A549 (cell line): ENCODE data around the gene MAP6. TPM values are rescaled to one million over a fixed set of nuclear protein-coding genes. Genes with fewer than 3 reads are reported as not detected.

ENCODE experiments used
- ATAC-seq, 2 experiments: fragments of 200-7000 bp in 1 of 2; fragments of >200 bp in 1 of 2; cut with Nextera tagmentation in 1 of 2; cut with Tn5 transposase in 1 of 2; 3 replicates each; pipeline versions ENCODE4 v1.8.0 to v1.9.1; 2018 to 2020; ENCODE audit warnings: mild to moderate bottlenecking in 1 of 2, moderate library complexity in 1 of 2
- CTCF ChIA-PET: fragments of 300-600 bp; sonication (Branson Sonifier 250); formaldehyde crosslinking; extraction: SDS; loops from one replicate; lab custom pipeline; 2021; ENCODE audit warnings: antibody characterized with exemption, inconsistent platforms; lab: Yijun Ruan, JAX
- POLR2A ChIA-PET: fragments of 350-600 bp; formaldehyde crosslinking; extraction: SDS; loops from one replicate; lab custom pipeline; 2021; ENCODE audit warnings: antibody characterized with exemption, inconsistent platforms; lab: Yijun Ruan, JAX
- DNase-seq, 2 experiments: peaks; one replicate each; pipeline versions ENCODE4 v3.0.0 to v3.0.0-alpha.2; 2011 to 2016; ENCODE audit warnings: low read depth in 1 of 2, low spot score in 1 of 2
- FAIRE-seq: peaks from 2 replicates; lab custom pipeline; 2011; peaks lifted over from hg19 to GRCh38; lab: Jason Lieb, UNC
- H3K27ac ChIP-seq, 2 experiments: fragments of >200 bp; sonication (Bioruptor Twin); formaldehyde crosslinking; 3 replicates each; pipeline ENCODE4 v1.5.1; 2016 to 2017
- H3K4me1 ChIP-seq: fragments of >200 bp; sonication (Bioruptor Twin); formaldehyde crosslinking; 3 replicates; pipeline ENCODE4 v1.6.1; 2016
- H3K4me2 ChIP-seq: fragments of >200 bp; sonication (Bioruptor Twin); formaldehyde crosslinking; 3 replicates; pipeline ENCODE4 v1.6.1; 2016
- H3K4me3 ChIP-seq: fragments of >200 bp; sonication (Bioruptor Twin); formaldehyde crosslinking; 3 replicates; pipeline ENCODE4 v1.5.1; 2016
- H3K9me3 ChIP-seq: fragments of >200 bp; sonication (Bioruptor Twin); formaldehyde crosslinking; 3 replicates; pipeline ENCODE4 v1.6.1; 2016
- CBX8 ChIP-seq: fragments of 200-600 bp; sonication (generic); IDR thresholded peaks from 2 replicates; pipeline ENCODE4 v1.6.1; 2016
- CEBPB ChIP-seq, 2 experiments: fragments of >200 bp in 1 of 2; sonication (Bioruptor Twin) in 1 of 2; formaldehyde crosslinking in 1 of 2; IDR thresholded peaks; 2 replicates each; pipeline ENCODE4 v1.6.1; 2012 to 2016
- CTCF ChIP-seq: fragments of >200 bp; sonication (Bioruptor Twin); formaldehyde crosslinking; IDR thresholded peaks from 3 replicates; pipeline ENCODE4 v1.5.1; 2016
- EHMT2 ChIP-seq: fragments of 200-600 bp; sonication (generic); IDR thresholded peaks from 2 replicates; pipeline ENCODE4 v1.6.1; 2016; ENCODE audit warnings: antibody characterized with exemption, low read depth, mild to moderate bottlenecking, moderate library complexity
- EP300 ChIP-seq, 2 experiments: fragments of >200 bp; sonication (Bioruptor Twin); formaldehyde crosslinking; IDR thresholded peaks; 2 replicates in 1 of 2; 3 replicates in 1 of 2; pipeline ENCODE4 v1.6.1; 2016 to 2017
- ESRRA ChIP-seq: fragments of 150-350 bp; IDR thresholded peaks from 2 replicates; pipeline ENCODE4 v1.6.1; 2014; ENCODE audit warnings: mild to moderate bottlenecking, low read length, borderline replicate concordance
- FOXS1 ChIP-seq: fragments of 250-450 bp; sonication (Bioruptor Pico); IDR thresholded peaks from 2 replicates; pipeline ENCODE4 v1.5.0; 2020; ENCODE audit warnings: mild to moderate bottlenecking, moderate library complexity
- HDAC2 ChIP-seq: fragments of 200-600 bp; sonication (generic); IDR thresholded peaks from 2 replicates; pipeline ENCODE4 v1.6.1; 2016
- HES2 ChIP-seq: fragments of >200 bp; sonication (Bioruptor Twin); formaldehyde crosslinking; IDR thresholded peaks from 2 replicates; pipeline ENCODE4 v1.6.1; 2016
- HOXB5 ChIP-seq: fragments of 250-450 bp; sonication (Bioruptor Pico); IDR thresholded peaks from 2 replicates; pipeline ENCODE4 v1.5.0; 2020; ENCODE audit warnings: mild to moderate bottlenecking, moderate library complexity
- JUN ChIP-seq, 2 experiments: fragments of >200 bp; sonication (Bioruptor Twin); formaldehyde crosslinking; IDR thresholded peaks; 2 replicates in 1 of 2; 3 replicates in 1 of 2; pipeline ENCODE4 v1.6.1; 2016 to 2017
- JUNB ChIP-seq: fragments of >200 bp; sonication (Bioruptor Twin); formaldehyde crosslinking; IDR thresholded peaks from 2 replicates; pipeline ENCODE4 v1.6.1; 2016
- KDM1A ChIP-seq: fragments of 200-600 bp; sonication (generic); IDR thresholded peaks from 2 replicates; pipeline ENCODE4 v1.6.1; 2016; ENCODE audit warnings: low read depth, mild to moderate bottlenecking
- KDM5A ChIP-seq: fragments of 200-600 bp; sonication (generic); IDR thresholded peaks from 2 replicates; pipeline ENCODE4 v1.6.1; 2016; ENCODE audit warnings: antibody characterized with exemption, mild to moderate bottlenecking
- MAFK ChIP-seq: fragments of 450-650 bp; IDR thresholded peaks from 2 replicates; pipeline ENCODE4 v1.6.1; 2014; ENCODE audit not compliant: partially characterized antibody
- MYC ChIP-seq: IDR thresholded peaks from 2 replicates; pipeline ENCODE4 v1.6.1; 2012; ENCODE audit warnings: mild to moderate bottlenecking, inconsistent platforms, low read length, improper control_type of control experiment, borderline replicate concordance
- NFE2L2 ChIP-seq: fragments of 150-350 bp; conservative IDR thresholded peaks from 2 replicates; pipeline ENCODE4 v1.6.1; 2014; ENCODE audit warnings: low read length
- POLR2A ChIP-seq: IDR thresholded peaks from 2 replicates; pipeline ENCODE4 v1.6.1; 2012; ENCODE audit warnings: mild to moderate bottlenecking, low read length
- RAD21 ChIP-seq, 2 experiments: fragments of >200 bp in 1 of 2; sonication (Bioruptor Twin) in 1 of 2; formaldehyde crosslinking in 1 of 2; IDR thresholded peaks in 1 of 2; conservative IDR thresholded peaks in 1 of 2; 2 replicates in 1 of 2; 3 replicates in 1 of 2; pipeline ENCODE4 v1.6.1; 2012 to 2018; ENCODE audit warnings: inconsistent platforms in 1 of 2
- RCOR1 ChIP-seq: fragments of 150-350 bp; IDR thresholded peaks from 2 replicates; pipeline ENCODE4 v1.6.1; 2014; ENCODE audit warnings: antibody characterized with exemption, low read length, low read depth
- RFX5 ChIP-seq: fragments of 450-650 bp; IDR thresholded peaks from 2 replicates; pipeline ENCODE4 v1.7.1; 2014; ENCODE audit warnings: antibody characterized with exemption, mild to moderate bottlenecking, moderate library complexity
- TP53 ChIP-seq: fragments of 250-450 bp; sonication (Bioruptor Pico); IDR thresholded peaks from 2 replicates; pipeline ENCODE4 v1.5.0; 2021; ENCODE audit warnings: mild to moderate bottlenecking, moderate library complexity
- ZFP36 ChIP-seq: fragments of 450-650 bp; IDR thresholded peaks from 2 replicates; pipeline ENCODE4 v1.6.1; 2014; ENCODE audit warnings: borderline replicate concordance; ENCODE audit not compliant: partially characterized antibody
- WGBS: methylation state at CpG from one replicate; pipeline ENCODE4 v1.1.6; 2017; ENCODE audit errors: missing lambda C conversion rate; 5-methylcytosine and 5-hydroxymethylcytosine counted together
- polyA plus RNA-seq, 4 experiments: library from polyadenylated mRNA; depleted of rRNA in 3 of 4; stranded (reverse); fragments of >200 nt; fragmentation: RNase III in 1 of 4; extraction: RNeasy Plus Mini Kit Qiagen cat#74134 plus additional on column Dnase treatment in 1 of 4; gene quantifications; 2 replicates in 3 of 4; 3 replicates in 1 of 4; pipeline ENCODE4 v1.2.3, GENCODE V29; 2011 to 2017
- TF ChIP-seq, protein P1 (sequence below): fragments of 200-600 bp; sonication (generic); IDR thresholded peaks from 2 replicates; pipeline ENCODE4 v1.6.1; 2016; ENCODE audit warnings: antibody characterized with exemption, mild to moderate bottlenecking, moderate library complexity
- TF ChIP-seq, protein P2 (sequence below): fragments of >200 bp; sonication (Bioruptor Twin); formaldehyde crosslinking; IDR thresholded peaks from 3 replicates; pipeline ENCODE4 v1.6.1; 2016

The MAP6 gene
- polyA plus RNA-seq, 2 of the 4 experiments (the other 2 are of a cell fraction) = 1.1 to 2.1 TPM

- no peak for FAIRE-seq
- no peak for TF ChIP-seq HES2
- no peak for TF ChIP-seq HOXB5
- no peak for TF ChIP-seq ZFP36
- TF ChIP-seq, protein P1, sequence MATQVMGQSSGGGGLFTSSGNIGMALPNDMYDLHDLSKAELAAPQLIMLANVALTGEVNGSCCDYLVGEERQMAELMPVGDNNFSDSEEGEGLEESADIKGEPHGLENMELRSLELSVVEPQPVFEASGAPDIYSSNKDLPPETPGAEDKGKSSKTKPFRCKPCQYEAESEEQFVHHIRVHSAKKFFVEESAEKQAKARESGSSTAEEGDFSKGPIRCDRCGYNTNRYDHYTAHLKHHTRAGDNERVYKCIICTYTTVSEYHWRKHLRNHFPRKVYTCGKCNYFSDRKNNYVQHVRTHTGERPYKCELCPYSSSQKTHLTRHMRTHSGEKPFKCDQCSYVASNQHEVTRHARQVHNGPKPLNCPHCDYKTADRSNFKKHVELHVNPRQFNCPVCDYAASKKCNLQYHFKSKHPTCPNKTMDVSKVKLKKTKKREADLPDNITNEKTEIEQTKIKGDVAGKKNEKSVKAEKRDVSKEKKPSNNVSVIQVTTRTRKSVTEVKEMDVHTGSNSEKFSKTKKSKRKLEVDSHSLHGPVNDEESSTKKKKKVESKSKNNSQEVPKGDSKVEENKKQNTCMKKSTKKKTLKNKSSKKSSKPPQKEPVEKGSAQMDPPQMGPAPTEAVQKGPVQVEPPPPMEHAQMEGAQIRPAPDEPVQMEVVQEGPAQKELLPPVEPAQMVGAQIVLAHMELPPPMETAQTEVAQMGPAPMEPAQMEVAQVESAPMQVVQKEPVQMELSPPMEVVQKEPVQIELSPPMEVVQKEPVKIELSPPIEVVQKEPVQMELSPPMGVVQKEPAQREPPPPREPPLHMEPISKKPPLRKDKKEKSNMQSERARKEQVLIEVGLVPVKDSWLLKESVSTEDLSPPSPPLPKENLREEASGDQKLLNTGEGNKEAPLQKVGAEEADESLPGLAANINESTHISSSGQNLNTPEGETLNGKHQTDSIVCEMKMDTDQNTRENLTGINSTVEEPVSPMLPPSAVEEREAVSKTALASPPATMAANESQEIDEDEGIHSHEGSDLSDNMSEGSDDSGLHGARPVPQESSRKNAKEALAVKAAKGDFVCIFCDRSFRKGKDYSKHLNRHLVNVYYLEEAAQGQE = no peak
- no peak for TF ChIP-seq ESRRA
- no peak for TF ChIP-seq FOXS1
- no peak for TF ChIP-seq RFX5
- TF ChIP-seq EHMT2 = no peak
- TF ChIP-seq KDM1A = no peak
- no peak for TF ChIP-seq CEBPB (IDR thresholded peaks at IDR 0.05)
- TF ChIP-seq JUNB = no peak
These were observed 73.4 kb downstream of the MAP6 start for GRCh38 chr11:75595429-75595828.

GRCh38 chr11:75594211-75594610 lies 74.6 kb downstream of the MAP6 start:
- no peak overlapping the region for H3K4me3 ChIP-seq
- WGBS = 84% methylated on average over 6 of the region's 6 CpGs
- H3K4me2 ChIP-seq = no peak overlapping the region
- FAIRE-seq (no peak), ATAC-seq (no peak), DNase-seq (no peak)
- no peaks in the 10 kb centered on the region for H3K9me3 ChIP-seq
- POLR2A ChIA-PET = no interaction called here
- H3K4me1 ChIP-seq = no peaks in the 10 kb centered on the region
- TF ChIP-seq, protein P2, sequence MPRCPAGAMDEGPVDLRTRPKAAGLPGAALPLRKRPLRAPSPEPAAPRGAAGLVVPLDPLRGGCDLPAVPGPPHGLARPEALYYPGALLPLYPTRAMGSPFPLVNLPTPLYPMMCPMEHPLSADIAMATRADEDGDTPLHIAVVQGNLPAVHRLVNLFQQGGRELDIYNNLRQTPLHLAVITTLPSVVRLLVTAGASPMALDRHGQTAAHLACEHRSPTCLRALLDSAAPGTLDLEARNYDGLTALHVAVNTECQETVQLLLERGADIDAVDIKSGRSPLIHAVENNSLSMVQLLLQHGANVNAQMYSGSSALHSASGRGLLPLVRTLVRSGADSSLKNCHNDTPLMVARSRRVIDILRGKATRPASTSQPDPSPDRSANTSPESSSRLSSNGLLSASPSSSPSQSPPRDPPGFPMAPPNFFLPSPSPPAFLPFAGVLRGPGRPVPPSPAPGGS = no peak
- TF ChIP-seq RAD21 (conservative IDR thresholded peaks at IDR 0.05 in 1 of 2, IDR thresholded peaks at IDR 0.05 in 1 of 2) (no peak), CBX8 (no peak), MAFK (no peak), EP300 (IDR thresholded peaks at IDR 0.05) (no peak), HDAC2 (no peak), RFX5 (no peak), CTCF (no peak), ZFP36 (no peak), TP53 (CRISPR knock-in tag) (no peak), MYC (no peak), JUN (IDR thresholded peaks at IDR 0.05) (no peak), NFE2L2 (no peak), KDM1A (no peak), RCOR1 (no peak), POLR2A (no peak), HES2 (no peak), CEBPB (IDR thresholded peaks at IDR 0.05) (no peak), KDM5A (no peak), FOXS1 (no peak)
- CTCF ChIA-PET = interaction anchor here (0.5 to 1.9 kb wide), 3 partner anchors 112 to 148 kb away, joined by 3 to 6 read pairs (median 4); no protein-coding TSS in a partner anchor
- H3K27ac ChIP-seq = no peak overlapping the region

More at GRCh38 chr11:75595429-75595828, 73.4 kb downstream of the MAP6 start:
- ATAC-seq = no peak
- Histone ChIP-seq H3K4me3 (no peak overlapping the region), H3K9me3 (no peaks in the 10 kb centered on the region), H3K4me2 (no peak overlapping the region), H3K4me1 (no peaks in the 10 kb centered on the region), H3K27ac (no peak overlapping the region)
- DNase-seq = no peak
- 90% methylated on average over 2 of the region's 2 CpGs for WGBS
- POLR2A ChIA-PET = interaction anchor here (0.6 kb wide), 1 partner anchor 132 kb away, joined by 3 read pairs; no protein-coding TSS in a partner anchor
- CTCF ChIA-PET = interaction anchor here (1.3 to 2.2 kb wide), 4 partner anchors 9 to 149 kb away, joined by 3 to 16 read pairs (median 6); no protein-coding TSS in a partner anchor
